Measurements from ENCODE around the gene SLC12A1. TPM values are rescaled to one million over a fixed set of nuclear protein-coding genes. Genes with fewer than 3 reads are reported as not detected.

Gene SLC12A1
- total and polyA plus RNA-seq, 2 experiments from 2014 or later, result 0.57 to 0.59 TPM

DNA sequence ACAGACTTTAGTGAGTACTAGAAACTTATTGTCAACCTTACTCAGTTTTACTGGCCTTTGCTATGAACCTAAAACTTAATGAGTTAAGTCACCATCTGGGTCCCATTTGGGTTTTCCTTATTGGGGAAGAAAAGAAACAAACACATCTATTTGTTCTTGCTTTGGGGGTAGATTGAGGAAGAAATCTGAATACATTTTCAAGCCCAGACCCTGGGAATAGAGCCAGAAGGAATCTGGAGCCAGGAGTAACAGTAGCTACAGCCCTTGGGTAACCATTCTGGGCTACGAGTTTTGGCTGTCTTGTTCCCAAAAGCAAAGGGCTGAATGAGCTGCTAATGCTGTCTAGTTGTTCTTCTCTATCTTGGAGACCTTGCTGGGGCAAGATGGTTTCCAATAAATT is 16.5 kb downstream of the SLC12A1 start (continued):
- TF ChIP-seq EZH2phosphoT487 (IDR thresholded peaks at IDR 0.05; ENCODE audit: unreplicated experiment), result no peak
- TF ChIP-seq POLR2AphosphoS5 (IDR thresholded peaks at IDR 0.05; ENCODE audit: low read depth), result no peak
- no peak for TF ChIP-seq ZNF331 (CRISPR knock-in tag; IDR thresholded peaks at IDR 0.05; ENCODE audit: low read depth)
- TF ChIP-seq ZNF114 (CRISPR knock-in tag; IDR thresholded peaks at IDR 0.05), result no peak
- no peak for TF ChIP-seq CREB1 (CRISPR knock-in tag; IDR thresholded peaks at IDR 0.05; ENCODE audit: low read depth)
- no peak for TF ChIP-seq STAT1 (IDR thresholded peaks at IDR 0.05; ENCODE audit: unreplicated experiment)
- no peak for TF ChIP-seq JUNB (IDR thresholded peaks at IDR 0.05; ENCODE audit: unreplicated experiment)

DNA sequence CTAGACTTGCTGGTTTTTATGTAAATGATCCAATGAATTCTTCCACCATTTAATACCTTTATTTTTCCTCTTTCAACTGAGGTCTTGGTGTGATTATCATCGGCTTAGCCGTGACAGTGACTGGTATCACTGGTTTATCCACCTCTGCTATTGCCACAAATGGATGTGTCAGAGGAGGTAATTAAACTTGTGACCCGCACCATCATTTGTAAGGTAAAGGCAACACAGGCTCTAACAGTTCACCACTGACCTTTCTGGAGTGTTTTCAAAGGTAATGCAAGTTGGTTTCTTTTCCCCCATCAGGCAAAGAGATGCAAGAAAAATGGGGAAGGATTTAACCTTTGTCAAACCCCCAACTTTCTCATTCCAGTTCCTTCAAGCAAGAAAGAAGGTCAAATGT is 19.7 kb downstream of the SLC12A1 start:
- Mint-ChIP-seq H3K4me3 (no peak overlapping the region), H3K4me1 (no peaks in the 10 kb centered on the region), H3K27ac (no peak overlapping the region), H3K27me3 (ENCODE audit: insufficient read depth, low read depth, poor library complexity) (peaks cover 2% of the 10 kb centered on the region), H3K9me3 (no peaks in the 10 kb centered on the region), H3K36me3 (ENCODE audit: low read depth) (no peaks in the 10 kb centered on the region)
- H2AFZ ChIP-seq, result no peak overlapping the region
- no peak overlapping the region for H3K4me2 ChIP-seq
- no peak overlapping the region for H3K27ac ChIP-seq (ENCODE audit: low read depth)
- no peak overlapping the region for H3K4me3 ChIP-seq
- no peaks in the 10 kb centered on the region; the same call in 1 of the 2 replicates for H3K9me2 ChIP-seq (ENCODE audit: insufficient read depth)
- H3K27me3 ChIP-seq (ENCODE audit: insufficient read depth), result no peaks in the 10 kb centered on the region
- TF ChIP-seq ZNF114 (CRISPR knock-in tag; IDR thresholded peaks at IDR 0.05) (no peak), CREB1 (CRISPR knock-in tag; IDR thresholded peaks at IDR 0.05; ENCODE audit: low read depth) (no peak), STAT1 (IDR thresholded peaks at IDR 0.05; ENCODE audit: unreplicated experiment) (no peak), ZNF331 (CRISPR knock-in tag; IDR thresholded peaks at IDR 0.05; ENCODE audit: low read depth) (no peak), EZH2phosphoT487 (IDR thresholded peaks at IDR 0.05; ENCODE audit: unreplicated experiment) (no peak)
- TF ChIP-seq, protein P1, sequence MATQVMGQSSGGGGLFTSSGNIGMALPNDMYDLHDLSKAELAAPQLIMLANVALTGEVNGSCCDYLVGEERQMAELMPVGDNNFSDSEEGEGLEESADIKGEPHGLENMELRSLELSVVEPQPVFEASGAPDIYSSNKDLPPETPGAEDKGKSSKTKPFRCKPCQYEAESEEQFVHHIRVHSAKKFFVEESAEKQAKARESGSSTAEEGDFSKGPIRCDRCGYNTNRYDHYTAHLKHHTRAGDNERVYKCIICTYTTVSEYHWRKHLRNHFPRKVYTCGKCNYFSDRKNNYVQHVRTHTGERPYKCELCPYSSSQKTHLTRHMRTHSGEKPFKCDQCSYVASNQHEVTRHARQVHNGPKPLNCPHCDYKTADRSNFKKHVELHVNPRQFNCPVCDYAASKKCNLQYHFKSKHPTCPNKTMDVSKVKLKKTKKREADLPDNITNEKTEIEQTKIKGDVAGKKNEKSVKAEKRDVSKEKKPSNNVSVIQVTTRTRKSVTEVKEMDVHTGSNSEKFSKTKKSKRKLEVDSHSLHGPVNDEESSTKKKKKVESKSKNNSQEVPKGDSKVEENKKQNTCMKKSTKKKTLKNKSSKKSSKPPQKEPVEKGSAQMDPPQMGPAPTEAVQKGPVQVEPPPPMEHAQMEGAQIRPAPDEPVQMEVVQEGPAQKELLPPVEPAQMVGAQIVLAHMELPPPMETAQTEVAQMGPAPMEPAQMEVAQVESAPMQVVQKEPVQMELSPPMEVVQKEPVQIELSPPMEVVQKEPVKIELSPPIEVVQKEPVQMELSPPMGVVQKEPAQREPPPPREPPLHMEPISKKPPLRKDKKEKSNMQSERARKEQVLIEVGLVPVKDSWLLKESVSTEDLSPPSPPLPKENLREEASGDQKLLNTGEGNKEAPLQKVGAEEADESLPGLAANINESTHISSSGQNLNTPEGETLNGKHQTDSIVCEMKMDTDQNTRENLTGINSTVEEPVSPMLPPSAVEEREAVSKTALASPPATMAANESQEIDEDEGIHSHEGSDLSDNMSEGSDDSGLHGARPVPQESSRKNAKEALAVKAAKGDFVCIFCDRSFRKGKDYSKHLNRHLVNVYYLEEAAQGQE (IDR thresholded peaks at IDR 0.05; ENCODE audit: unreplicated experiment), result no peak
- ATAC-seq, result no peak
- no peaks in the 10 kb centered on the region for H3K36me3 ChIP-seq (ENCODE audit: insufficient read depth)
- DNase-seq (ENCODE audit: low spot score), result no peak
- no peaks in the 10 kb centered on the region for H4K20me1 ChIP-seq (replicated peaks; ENCODE audit: insufficient read depth)
- no peaks in the 10 kb centered on the region for H3K4me1 ChIP-seq (ENCODE audit: insufficient read depth)
- no peaks in the 10 kb centered on the region for H3F3A ChIP-seq (replicated peaks; ENCODE audit: low read depth)
- no peaks in the 10 kb centered on the region for H3K79me2 ChIP-seq (replicated peaks; ENCODE audit: insufficient read depth)

- H3K79me2 ChIP-seq (replicated peaks; ENCODE audit: insufficient read depth), result no peaks in the 10 kb centered on the region
- H3K9me2 ChIP-seq (ENCODE audit: insufficient read depth), result no peaks in the 10 kb centered on the region; the same call in 1 of the 2 replicates
- no peaks in the 10 kb centered on the region for H4K20me1 ChIP-seq (replicated peaks; ENCODE audit: insufficient read depth)
- Mint-ChIP-seq H3K4me1 (no peaks in the 10 kb centered on the region), H3K27ac (no peak overlapping the region), H3K4me3 (no peak overlapping the region), H3K9me3 (no peaks in the 10 kb centered on the region), H3K36me3 (ENCODE audit: low read depth) (no peaks in the 10 kb centered on the region), H3K27me3 (ENCODE audit: insufficient read depth, low read depth, poor library complexity) (peaks cover 2% of the 10 kb centered on the region)
- no peak overlapping the region for H3K4me3 ChIP-seq
- no peak overlapping the region for H3K27ac ChIP-seq (ENCODE audit: low read depth)
- H2AFZ ChIP-seq, result peak overlapping the region; percentile 84; the same call in 1 of the 2 replicates
- no peaks in the 10 kb centered on the region for H3K4me1 ChIP-seq (ENCODE audit: insufficient read depth)
- H3F3A ChIP-seq (replicated peaks; ENCODE audit: low read depth), result no peaks in the 10 kb centered on the region
- DNase-seq (ENCODE audit: low spot score) (no peak), ATAC-seq (no peak)
- TF ChIP-seq POLR2AphosphoS5 (IDR thresholded peaks at IDR 0.05; ENCODE audit: low read depth), result no peak
- no peak for TF ChIP-seq EZH2phosphoT487 (IDR thresholded peaks at IDR 0.05; ENCODE audit: unreplicated experiment)
- TF ChIP-seq, protein P1 (IDR thresholded peaks at IDR 0.05; ENCODE audit: unreplicated experiment), result no peak
- no peak for TF ChIP-seq NANOG (IDR thresholded peaks at IDR 0.05; ENCODE audit: borderline replicate concordance)
- TF ChIP-seq CTCF (conservative IDR thresholded peaks at IDR 0.05; ENCODE audit: low read depth in 2 of 2), result no peak
- no peak for TF ChIP-seq ZNF331 (CRISPR knock-in tag; IDR thresholded peaks at IDR 0.05; ENCODE audit: low read depth)
- H3K4me2 ChIP-seq, result no peak overlapping the region
- H3K27me3 ChIP-seq (ENCODE audit: insufficient read depth), result no peaks in the 10 kb centered on the region
- no peaks in the 10 kb centered on the region for H3K36me3 ChIP-seq (ENCODE audit: insufficient read depth)
Observed at GRCh38 chr15:48230498-48230897, 24.4 kb downstream of the SLC12A1 start.

All from GM23338 (cell line).